HG02943 (cell line): ENCODE results near the gene NINL.
"Not testable (repeated sequence)": the region's sequence is repeated elsewhere in the genome, so short reads cannot be mapped to it uniquely, and the experiment has no call there.

Source experiments
- ATAC-seq: cut with Tn5 transposase; IDR thresholded peaks from one replicate; pipeline ENCODE4 v1.9.1; 2021; ENCODE audit warnings: mild to moderate bottlenecking, low read depth, moderate library complexity; ENCODE audit not compliant: unreplicated experiment

Gene NINL

GRCh38 chr20:25489221-25489871 lies 96.0 kb downstream of the NINL start:
- no peak for ATAC-seq

- ATAC-seq = no peak
Observed at GRCh38 chr20:25487975-25488374, 97.4 kb downstream of the NINL start.

GRCh38 chr20:25487306-25487705 lies 98.0 kb downstream of the NINL start:
- no peak for ATAC-seq

DNA sequence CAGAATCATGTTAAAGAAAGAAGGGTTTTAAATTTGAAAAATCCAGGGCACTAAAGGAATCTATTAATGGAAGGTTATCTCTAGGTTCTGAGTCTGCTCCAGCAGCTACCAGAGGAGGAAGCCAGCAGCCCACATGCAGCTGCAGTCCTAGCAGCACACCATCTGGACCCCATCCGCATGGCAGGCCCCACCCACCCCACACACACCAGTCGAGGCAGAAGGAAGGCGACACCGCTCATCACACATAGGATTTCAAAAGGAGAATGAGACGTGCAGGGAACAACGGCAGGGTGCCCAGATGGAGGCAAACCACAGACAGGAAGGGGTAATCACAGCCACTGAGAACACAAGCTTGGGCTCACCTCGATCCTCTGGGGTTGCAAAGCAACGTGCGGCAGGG lies 99.0 kb downstream of the NINL start:
- ATAC-seq = no peak

- ATAC-seq = no peak
Observed at GRCh38 chr20:25485872-25486271, 99.5 kb downstream of the NINL start.

DNA sequence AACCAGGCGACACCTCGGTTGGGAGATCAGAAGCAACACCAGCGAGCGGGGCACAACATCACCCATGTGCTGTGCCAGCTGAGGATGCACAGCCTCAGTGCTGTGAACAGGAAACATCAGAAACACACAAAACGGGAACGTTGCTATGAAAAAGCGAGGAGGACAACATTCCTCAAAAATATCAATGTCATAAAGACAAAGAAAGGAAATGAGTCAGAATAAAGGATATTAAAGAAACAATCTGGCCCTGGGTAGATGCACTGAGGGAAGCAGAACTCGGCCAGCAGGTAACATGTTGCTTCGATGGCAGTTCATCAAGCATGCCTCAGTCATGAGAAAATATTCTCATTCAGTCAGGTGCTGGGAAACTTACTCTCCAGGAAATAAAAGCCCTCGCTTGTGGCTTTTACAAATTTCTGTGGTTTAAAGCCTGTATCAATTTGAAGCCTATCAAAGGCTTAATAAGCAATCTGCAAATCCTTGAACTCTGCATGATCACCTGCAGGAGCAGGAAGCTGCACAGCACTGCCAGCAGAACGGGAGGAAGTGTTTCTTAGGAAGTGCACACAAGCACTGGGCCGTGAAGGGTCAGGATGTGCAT lies 100.3 kb downstream of the NINL start:
- ATAC-seq = no peak

DNA sequence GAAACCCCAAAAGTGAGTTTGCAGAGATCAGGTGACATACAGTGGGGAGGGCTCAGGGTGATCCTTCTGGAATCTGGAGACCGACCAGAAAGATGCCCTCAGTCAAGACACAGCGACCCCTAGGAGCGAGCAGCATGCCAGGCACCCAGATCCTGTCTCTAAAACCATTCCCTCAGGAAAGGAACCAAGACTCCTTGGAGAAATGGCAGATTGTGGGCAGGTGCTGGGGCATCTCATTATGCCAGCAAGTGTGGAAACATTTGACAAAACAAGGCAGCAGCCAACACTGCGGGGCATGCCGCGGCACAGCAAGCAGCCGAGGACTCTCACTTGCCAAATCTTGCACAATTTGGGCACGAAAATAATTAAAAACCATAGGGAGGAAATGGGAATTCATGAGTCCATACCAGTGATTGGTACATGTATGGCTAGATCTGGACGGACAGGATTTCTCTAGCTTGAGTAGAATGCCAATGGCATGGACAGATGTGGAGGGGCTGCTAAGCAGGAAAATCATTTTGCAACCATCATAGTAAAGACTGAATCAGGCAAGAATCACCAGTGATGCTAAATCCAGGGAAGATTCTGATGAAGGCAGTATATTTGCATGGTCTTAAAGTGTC lies 101.0 kb downstream of the NINL start:
- ATAC-seq = no peak

- ATAC-seq = no peak
Observed at GRCh38 chr20:25483431-25484132, 101.7 kb downstream of the NINL start.

DNA sequence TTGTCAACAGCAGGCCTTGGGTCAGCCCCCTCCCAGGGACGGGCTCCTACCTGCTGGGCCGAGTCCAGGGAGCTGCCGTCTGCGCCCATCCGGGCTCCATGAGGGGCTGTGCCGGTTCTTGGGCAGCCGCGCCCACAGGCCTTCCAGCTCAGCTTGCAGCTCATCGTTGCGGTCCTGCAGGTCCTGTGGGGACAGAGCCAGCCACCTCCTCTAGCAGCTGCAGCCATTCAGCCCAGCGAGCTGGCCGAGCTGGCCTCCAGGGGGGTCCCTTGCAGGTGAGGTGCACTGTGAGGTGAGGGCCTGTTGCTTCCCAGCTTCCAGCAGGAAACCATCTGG lies 103.4 kb downstream of the NINL start:
- ATAC-seq = no peak

GRCh38 chr20:25481235-25481917 lies 104.0 kb downstream of the NINL start:
- no peak for ATAC-seq

DNA sequence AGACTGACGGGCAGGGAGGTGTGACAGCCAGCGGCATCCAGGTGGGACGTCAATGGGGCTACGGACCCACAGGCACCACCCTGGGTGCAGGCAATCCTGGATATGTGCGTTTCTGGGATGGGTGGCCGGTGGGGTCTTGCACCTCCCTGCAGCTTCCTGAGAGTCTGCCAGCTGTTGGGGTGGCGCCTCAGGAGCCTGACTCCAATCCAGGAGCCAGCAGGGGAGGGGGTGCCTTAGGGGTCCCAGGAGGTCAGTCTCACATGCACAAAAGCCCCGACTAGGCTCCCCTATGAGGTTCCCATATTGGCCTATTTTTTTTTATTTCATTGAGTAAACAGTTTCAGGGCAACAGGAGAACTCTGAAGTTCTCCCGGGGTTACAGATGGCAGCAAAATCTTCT lies 104.5 kb downstream of the NINL start:
- ATAC-seq = no peak

GRCh38 chr20:25480156-25480555 lies 105.2 kb downstream of the NINL start:
- no peak for ATAC-seq

GRCh38 chr20:25479638-25480037 lies 105.7 kb downstream of the NINL start:
- no peak for ATAC-seq

DNA sequence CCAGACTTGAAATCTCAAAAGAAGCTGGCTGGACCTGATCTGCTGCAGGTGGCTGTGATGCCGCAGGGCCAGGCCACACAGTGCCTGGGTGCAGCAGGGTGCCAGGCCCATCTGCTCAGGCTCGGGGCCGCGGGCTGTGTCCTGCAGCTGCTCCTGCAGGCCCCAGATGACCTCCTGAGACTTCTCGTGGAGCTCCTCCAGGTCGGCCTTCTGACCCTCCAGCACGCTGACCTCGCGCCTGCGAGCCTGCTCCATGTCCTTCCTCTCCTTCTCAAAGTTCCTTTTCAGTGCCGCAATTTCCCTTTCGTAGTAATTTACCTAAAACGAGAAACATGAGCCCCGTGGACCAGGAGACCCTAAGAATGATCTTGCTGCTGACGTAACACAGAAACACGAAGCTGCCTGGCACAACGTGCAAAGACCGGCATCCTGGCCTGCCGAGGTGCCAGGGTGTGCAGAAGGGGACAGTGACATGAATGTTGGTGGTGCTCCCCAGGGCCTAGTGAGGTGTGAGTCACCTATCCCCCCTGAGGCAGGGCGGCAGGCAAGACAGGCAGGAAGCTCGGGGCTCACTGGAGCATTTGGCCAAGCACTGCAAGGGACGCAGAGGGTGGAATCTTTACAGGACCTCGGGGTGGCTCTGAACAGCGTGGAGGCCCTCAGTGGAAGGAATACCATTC lies 106.3 kb downstream of the NINL start:
- ATAC-seq = no peak

GRCh38 chr20:25477014-25477882 lies 108.1 kb downstream of the NINL start:
- ATAC-seq = no peak

DNA sequence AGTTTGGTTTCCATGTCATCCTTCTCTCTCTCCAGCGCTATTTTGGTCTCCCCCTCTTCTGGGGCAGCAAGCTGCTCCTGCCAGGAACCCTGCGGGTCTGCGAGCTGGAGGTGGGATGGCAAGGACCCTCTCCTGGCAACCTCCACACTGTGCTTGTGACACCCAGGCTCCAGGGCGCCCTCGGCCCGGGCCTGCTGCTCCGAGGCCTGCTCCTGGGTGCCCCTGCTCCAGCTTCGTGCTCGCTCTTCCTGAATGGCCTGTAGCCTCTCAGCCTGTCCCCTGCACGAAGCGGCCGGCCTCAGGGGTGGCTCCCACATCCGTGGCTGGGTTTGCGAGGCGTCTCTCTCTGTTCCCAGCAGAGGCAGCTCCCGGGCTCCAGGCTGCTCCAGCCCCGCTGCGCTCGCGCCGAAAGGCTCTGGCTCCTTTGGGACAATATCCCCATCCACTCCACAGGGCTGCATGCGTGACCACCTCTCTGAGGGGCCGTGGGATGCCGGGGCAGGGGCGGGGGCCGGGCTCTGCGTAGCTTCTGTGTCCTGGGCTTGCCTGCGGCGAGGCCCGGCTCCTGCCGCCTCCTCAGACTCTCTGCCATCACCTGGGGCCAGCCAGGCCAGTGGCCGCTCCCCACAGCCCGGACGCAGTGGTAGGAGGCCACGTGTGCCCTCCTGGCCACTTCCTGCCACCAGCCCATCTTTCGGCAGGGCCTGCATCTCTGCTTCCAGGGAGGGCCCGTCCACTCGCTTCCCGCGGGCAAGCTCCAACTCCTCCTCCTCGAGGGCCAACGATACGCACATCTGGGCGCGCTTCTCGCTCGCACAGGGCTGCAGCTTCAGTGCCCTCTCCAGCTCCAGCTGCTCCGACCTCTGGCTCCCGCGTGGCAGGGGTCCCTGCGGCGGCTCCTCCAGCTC lies 109.0 kb downstream of the NINL start:
- no peak for ATAC-seq

DNA sequence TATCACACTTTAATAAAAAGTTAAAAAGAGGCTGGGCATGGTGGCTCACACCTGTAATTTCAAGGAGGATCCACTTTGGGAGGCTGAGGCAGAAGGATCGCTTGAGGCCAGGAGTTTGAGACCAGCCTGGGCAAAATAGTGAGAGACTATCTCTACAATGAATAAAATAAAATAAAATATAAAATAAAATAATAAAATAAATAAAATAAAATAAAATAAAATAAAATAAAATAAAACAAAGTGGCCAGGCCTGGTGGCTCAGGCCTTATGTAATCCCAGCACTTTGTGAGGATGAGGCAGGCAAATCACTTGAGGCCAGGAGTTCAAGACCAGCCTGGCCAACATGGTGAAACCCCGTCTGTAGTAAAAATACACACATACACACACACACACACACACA lies 112.0 kb downstream of the NINL start:
- ATAC-seq = not testable (repeated sequence)

GRCh38 chr20:25471020-25471419 lies 114.3 kb downstream of the NINL start:
- ATAC-seq = no peak

DNA sequence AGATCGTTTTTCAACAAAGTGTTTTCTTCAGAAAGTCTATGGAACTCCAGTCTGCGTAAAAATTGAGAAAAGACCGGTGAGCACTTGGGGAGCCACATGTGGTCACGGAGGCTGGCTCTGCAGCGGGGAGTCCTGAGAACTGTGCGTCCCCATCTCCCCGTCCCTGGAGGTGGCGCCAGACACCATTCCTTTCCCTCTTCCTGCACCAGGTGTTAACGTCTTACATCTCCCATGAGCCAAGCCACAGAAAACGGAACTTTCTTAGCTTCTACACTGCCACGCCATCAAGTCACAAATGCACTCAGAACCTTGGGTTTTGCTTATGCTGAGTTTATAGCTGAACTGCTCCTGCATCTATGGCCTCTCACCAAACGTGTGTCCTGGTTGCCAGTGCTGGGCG lies 115.3 kb downstream of the NINL start:
- no peak for ATAC-seq
